HepG2 (cell line): ENCODE data around the gene STK40. TPM values are rescaled to one million over a fixed set of nuclear protein-coding genes. Genes with fewer than 3 reads are reported as not detected.
A peak's percentile ranks its signal among the peaks of the same experiment; 100 is the strongest.

Experiments used
- ASH2L ChIP-seq: fragments of 300-600, 200-600 bp; sonication (generic); IDR thresholded peaks from 2 replicates; pipeline ENCODE4 v1.7.0; 2017; ENCODE audit warnings: low read depth, mild to moderate bottlenecking, moderate library complexity, mixed read lengths, low read length; ENCODE audit not compliant: insufficient read length
- BORCS8-MEF2B ChIP-seq: sonication (generic); formaldehyde crosslinking; IDR thresholded peaks from 2 replicates; pipeline ENCODE4 v1.8.0; 2022; ENCODE audit warnings: mild to moderate bottlenecking, missing genetic modification reagents
- EP300 ChIP-seq, 3 experiments: sonication (generic) in 1 of 3; formaldehyde crosslinking in 1 of 3; IDR thresholded peaks; 2 replicates each; pipeline versions ENCODE4 v1.5.1 to v1.6.1; 2011 to 2020; ENCODE audit warnings: low read depth in 2 of 3, low read length in 2 of 3, borderline replicate concordance in 1 of 3, improper control_type of control experiment in 1 of 3, mild to moderate bottlenecking in 1 of 3, missing genetic modification reagents in 1 of 3, moderate library complexity in 1 of 3
- GTF3A ChIP-seq: sonication (generic); formaldehyde crosslinking; conservative IDR thresholded peaks from 2 replicates; pipeline ENCODE4 v1.4.0; 2020; ENCODE audit warnings: mild to moderate bottlenecking, missing genetic modification reagents
- HOXA9 ChIP-seq: sonication (generic); formaldehyde crosslinking; IDR thresholded peaks from 2 replicates; pipeline ENCODE4 v1.8.1; 2022; ENCODE audit warnings: missing genetic modification reagents, mild to moderate bottlenecking, moderate library complexity, borderline replicate concordance
- MBNL3 ChIP-seq: fragments of 250-450 bp; sonication (Bioruptor Pico); conservative IDR thresholded peaks from 2 replicates; pipeline ENCODE4 v1.8.0; 2022; ENCODE audit warnings: mild to moderate bottlenecking, inconsistent platforms
- MIER2 ChIP-seq: IDR thresholded peaks from 2 replicates; pipeline ENCODE4 v1.6.1; 2016; ENCODE audit warnings: missing biosample characterization, missing genetic modification reagents
- MXI1 ChIP-seq: IDR thresholded peaks from 3 replicates; pipeline ENCODE4 v1.6.1; 2012; ENCODE audit warnings: low read depth, low read length, inconsistent platforms, borderline replicate concordance
- MZF1 ChIP-seq: sonication (generic); formaldehyde crosslinking; IDR thresholded peaks from 2 replicates; pipeline ENCODE4 v1.8.1; 2023; ENCODE audit warnings: mild to moderate bottlenecking, missing genetic modification reagents, borderline replicate concordance
- PITX1 ChIP-seq: sonication (generic); formaldehyde crosslinking; IDR thresholded peaks from 2 replicates; pipeline ENCODE4 v1.5.1; 2020; ENCODE audit warnings: mild to moderate bottlenecking, missing genetic modification reagents
- RBM22 ChIP-seq: fragments of 200-400 bp; formaldehyde crosslinking; optimal IDR thresholded peaks from 2 replicates; pipeline ENCODE3; 2017; ENCODE audit warnings: mild to moderate bottlenecking, low read length, moderate library complexity
- SKI ChIP-seq: fragments of 450-650 bp; IDR thresholded peaks from one replicate; pipeline ENCODE4 v1.6.1; 2018; ENCODE audit warnings: mild to moderate bottlenecking; ENCODE audit not compliant: partially characterized antibody
- SMAD3 ChIP-seq: sonication (generic); formaldehyde crosslinking; IDR thresholded peaks from 2 replicates; pipeline ENCODE4 v1.4.0; 2020; ENCODE audit warnings: missing genetic modification reagents
- SP4 ChIP-seq: sonication (generic); formaldehyde crosslinking; IDR thresholded peaks from 2 replicates; pipeline ENCODE4 v1.8.1; 2023; ENCODE audit warnings: mild to moderate bottlenecking, missing genetic modification reagents
- THYN1 ChIP-seq: sonication (generic); formaldehyde crosslinking; IDR thresholded peaks from 2 replicates; pipeline ENCODE4 v1.8.1; 2023; ENCODE audit warnings: low read depth, mild to moderate bottlenecking, moderate library complexity, missing genetic modification reagents, borderline replicate concordance
- ZNF326 ChIP-seq: sonication (generic); formaldehyde crosslinking; IDR thresholded peaks from 2 replicates; pipeline ENCODE4 v1.4.0; 2020; ENCODE audit warnings: missing genetic modification reagents, borderline replicate concordance
- ZNF547 ChIP-seq: sonication (generic); formaldehyde crosslinking; IDR thresholded peaks from 2 replicates; pipeline ENCODE4 v1.5.1; 2020; ENCODE audit warnings: mild to moderate bottlenecking, missing genetic modification reagents
- ZNF619 ChIP-seq: sonication (generic); formaldehyde crosslinking; IDR thresholded peaks from 2 replicates; pipeline ENCODE4 v1.4.0; 2020; ENCODE audit warnings: mild to moderate bottlenecking, missing genetic modification reagents
- ZNF644 ChIP-seq: IDR thresholded peaks from 2 replicates; pipeline ENCODE4 v1.6.1; 2016; ENCODE audit warnings: low read depth
- ZNF672 ChIP-seq: sonication (generic); formaldehyde crosslinking; IDR thresholded peaks from 2 replicates; pipeline ENCODE4 v1.8.1; 2022; ENCODE audit warnings: missing genetic modification reagents
- ZNF788 ChIP-seq: sonication (generic); formaldehyde crosslinking; IDR thresholded peaks from 2 replicates; pipeline ENCODE4 v1.5.0; 2020; ENCODE audit warnings: mild to moderate bottlenecking, missing genetic modification reagents, borderline replicate concordance
- ZNF790 ChIP-seq: sonication (generic); formaldehyde crosslinking; IDR thresholded peaks from 2 replicates; pipeline ENCODE4 v1.8.0; 2022; ENCODE audit warnings: missing genetic modification reagents, mild to moderate bottlenecking, borderline replicate concordance
- polyA plus RNA-seq, 8 experiments: library from polyadenylated mRNA; depleted of rRNA in 3 of 8; stranded (reverse) in 7 of 8; unstranded in 1 of 8; fragments of >200 nt; fragmentation: Illumina TruSeq in 4 of 8; extraction: Trizol in 4 of 8; gene quantifications; 2 replicates each; pipeline versions ENCODE4 v1.2.1 to v1.2.3, GENCODE V29; 2011 to 2016; ENCODE audit warnings: low read depth in 4 of 8, missing spikeins in 1 of 8, mixed read lengths in 1 of 8; ENCODE audit not compliant: insufficient read depth in 1 of 8
- total RNA-seq, 5 experiments: library from RNA; depleted of rRNA; stranded (reverse); fragments of >200 nt; fragmentation: Illumina TruSeq; extraction: Trizol; gene quantifications; 2 replicates each; pipeline ENCODE4 v1.2.3, GENCODE V29; 2016; ENCODE audit warnings: low read depth in 1 of 5
- TF ChIP-seq, protein P1 (sequence below): sonication (generic); formaldehyde crosslinking; IDR thresholded peaks from 2 replicates; pipeline ENCODE4 v1.5.1; 2020; ENCODE audit warnings: missing genetic modification reagents, mild to moderate bottlenecking, borderline replicate concordance
- TF ChIP-seq, protein P2 (sequence below): sonication (generic); formaldehyde crosslinking; IDR thresholded peaks from 2 replicates; pipeline ENCODE4 v1.8.0; 2022; ENCODE audit warnings: missing genetic modification reagents, mild to moderate bottlenecking, inconsistent platforms, borderline replicate concordance
- TF ChIP-seq, protein P3 (sequence below): sonication (generic); formaldehyde crosslinking; conservative IDR thresholded peaks from 2 replicates; pipeline ENCODE4 v1.5.0; 2020; ENCODE audit warnings: missing genetic modification reagents

STK40 gene
- total and polyA plus RNA-seq, 2 of the 13 experiments (the other 11 are each of a cell fraction or from before 2014, with no cell fraction given): 33.8 to 35.1 TPM

DNA sequence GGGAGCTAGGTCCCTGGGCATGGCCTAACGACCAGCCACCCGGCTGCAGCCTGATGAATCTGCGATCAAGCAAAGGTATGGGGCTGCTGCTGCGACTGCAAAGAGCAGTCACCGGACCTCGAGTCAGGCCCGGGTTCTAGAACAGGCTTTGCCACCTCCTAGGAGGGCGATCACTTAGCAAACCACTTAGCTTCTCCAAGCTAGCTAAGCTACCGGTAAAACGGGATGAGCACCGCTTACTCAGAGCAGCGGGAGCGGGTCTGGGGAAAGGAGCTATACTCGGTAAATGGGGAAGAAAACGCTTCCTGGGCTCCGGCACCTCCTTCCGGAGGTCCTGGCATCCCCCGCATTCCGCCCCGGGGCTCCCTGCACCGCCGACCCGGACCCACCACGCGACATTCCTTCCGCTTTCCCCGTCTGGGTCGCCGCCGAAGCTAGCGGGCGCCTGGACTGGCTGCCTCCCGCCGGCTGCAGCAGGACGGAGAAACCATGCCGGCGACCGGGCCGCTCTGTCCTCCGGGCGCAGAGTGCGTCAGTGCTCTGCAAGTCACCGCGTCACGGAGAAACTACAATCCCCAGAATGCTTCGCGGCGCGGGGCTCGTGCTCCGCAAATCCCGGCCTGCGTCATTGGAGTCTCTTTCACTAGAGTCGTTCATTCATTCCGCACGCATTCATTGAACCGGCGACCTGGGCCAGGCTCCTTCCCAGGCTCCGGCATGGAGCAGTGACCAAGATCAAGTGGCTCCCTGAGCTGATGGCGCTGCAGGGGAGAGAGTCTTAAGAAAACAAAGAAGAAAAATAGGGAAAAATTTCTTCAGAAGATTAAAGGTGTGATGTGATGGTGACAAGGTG is 11.9 kb upstream of the STK40 start, which contains the start of gene LSM10 (continued):
- TF ChIP-seq, protein P1, sequence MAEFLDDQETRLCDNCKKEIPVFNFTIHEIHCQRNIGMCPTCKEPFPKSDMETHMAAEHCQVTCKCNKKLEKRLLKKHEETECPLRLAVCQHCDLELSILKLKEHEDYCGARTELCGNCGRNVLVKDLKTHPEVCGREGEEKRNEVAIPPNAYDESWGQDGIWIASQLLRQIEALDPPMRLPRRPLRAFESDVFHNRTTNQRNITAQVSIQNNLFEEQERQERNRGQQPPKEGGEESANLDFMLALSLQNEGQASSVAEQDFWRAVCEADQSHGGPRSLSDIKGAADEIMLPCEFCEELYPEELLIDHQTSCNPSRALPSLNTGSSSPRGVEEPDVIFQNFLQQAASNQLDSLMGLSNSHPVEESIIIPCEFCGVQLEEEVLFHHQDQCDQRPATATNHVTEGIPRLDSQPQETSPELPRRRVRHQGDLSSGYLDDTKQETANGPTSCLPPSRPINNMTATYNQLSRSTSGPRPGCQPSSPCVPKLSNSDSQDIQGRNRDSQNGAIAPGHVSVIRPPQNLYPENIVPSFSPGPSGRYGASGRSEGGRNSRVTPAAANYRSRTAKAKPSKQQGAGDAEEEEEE (CRISPR knock-in tag): no peak
- TF ChIP-seq ZNF672 (CRISPR knock-in tag): no peak
- 0 out of 2 replicates have a peak, but pooled peaks have one; percentile 47 for TF ChIP-seq BORCS8-MEF2B (CRISPR knock-in tag)
- TF ChIP-seq ZNF644 (CRISPR knock-in tag): no peak
- TF ChIP-seq, protein P2, sequence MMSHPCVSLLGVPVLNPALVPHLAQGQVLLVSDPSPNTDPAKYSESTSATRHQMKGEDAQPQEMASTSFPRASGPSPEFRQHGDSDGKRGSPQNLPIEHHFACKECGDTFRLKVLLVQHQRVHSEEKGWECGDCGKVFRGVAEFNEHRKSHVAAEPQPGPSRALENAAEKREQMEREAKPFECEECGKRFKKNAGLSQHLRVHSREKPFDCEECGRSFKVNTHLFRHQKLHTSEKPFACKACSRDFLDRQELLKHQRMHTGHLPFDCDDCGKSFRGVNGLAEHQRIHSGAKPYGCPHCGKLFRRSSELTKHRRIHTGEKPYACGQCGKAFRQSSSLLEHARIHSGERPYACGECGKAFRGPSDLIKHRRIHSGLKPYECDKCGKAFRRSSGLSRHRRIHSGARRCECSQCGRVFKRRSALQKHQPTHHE (CRISPR knock-in tag): no peak; the same call in 1 of the 2 replicates
- TF ChIP-seq HOXA9 (CRISPR knock-in tag): peak; percentile 53; the same call in 1 of the 2 replicates
- TF ChIP-seq ZNF326: no peak
- peak; percentile 94; the same call in 2 of the 3 replicates for TF ChIP-seq MXI1
- TF ChIP-seq MIER2 (CRISPR knock-in tag): no peak
- TF ChIP-seq SKI: no peak
- TF ChIP-seq ZNF788 (CRISPR knock-in tag): peak; percentile 79; the same call in 1 of the 2 replicates
- no peak for TF ChIP-seq ZNF790 (CRISPR knock-in tag)
- TF ChIP-seq ASH2L: peak; percentile 58
- TF ChIP-seq MBNL3 (CRISPR knock-in tag): no peak
- peak; percentile 49; the same call in 1 of the 2 replicates for TF ChIP-seq SMAD3 (CRISPR knock-in tag)
- TF ChIP-seq SP4: peak; percentile 47; the same call in 1 of the 2 replicates
- TF ChIP-seq THYN1: no peak
- TF ChIP-seq GTF3A (CRISPR knock-in tag): no peak
- no peak for TF ChIP-seq EP300 (IDR thresholded peaks at IDR 0.05; ENCODE audit: low read depth in 2 of 2, low read length in 2 of 2)
- TF ChIP-seq EP300 (CRISPR knock-in tag; IDR thresholded peaks at IDR 0.05; ENCODE audit: borderline replicate concordance): no peak; the same call in 1 of the 2 replicates
- no peak for TF ChIP-seq ZNF619 (CRISPR knock-in tag)
- no peak for TF ChIP-seq MZF1
- 0 out of 2 replicates have a peak, but pooled peaks have one; percentile 61 for TF ChIP-seq ZNF547 (CRISPR knock-in tag)
- TF ChIP-seq PITX1 (CRISPR knock-in tag): peak; percentile 86
- TF ChIP-seq, protein P3, sequence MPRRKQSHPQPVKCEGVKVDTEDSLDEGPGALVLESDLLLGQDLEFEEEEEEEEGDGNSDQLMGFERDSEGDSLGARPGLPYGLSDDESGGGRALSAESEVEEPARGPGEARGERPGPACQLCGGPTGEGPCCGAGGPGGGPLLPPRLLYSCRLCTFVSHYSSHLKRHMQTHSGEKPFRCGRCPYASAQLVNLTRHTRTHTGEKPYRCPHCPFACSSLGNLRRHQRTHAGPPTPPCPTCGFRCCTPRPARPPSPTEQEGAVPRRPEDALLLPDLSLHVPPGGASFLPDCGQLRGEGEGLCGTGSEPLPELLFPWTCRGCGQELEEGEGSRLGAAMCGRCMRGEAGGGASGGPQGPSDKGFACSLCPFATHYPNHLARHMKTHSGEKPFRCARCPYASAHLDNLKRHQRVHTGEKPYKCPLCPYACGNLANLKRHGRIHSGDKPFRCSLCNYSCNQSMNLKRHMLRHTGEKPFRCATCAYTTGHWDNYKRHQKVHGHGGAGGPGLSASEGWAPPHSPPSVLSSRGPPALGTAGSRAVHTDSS (CRISPR knock-in tag): no peak
- TF ChIP-seq RBM22: no peak
